HG03469 (cell line): ENCODE data around the gene ZBTB48.
A peak's percentile ranks its signal among the peaks of the same experiment; 100 is the strongest.

Experiments used
- ATAC-seq: cut with Tn5 transposase; IDR thresholded peaks from one replicate; pipeline ENCODE4 v1.9.1; 2021; ENCODE audit warnings: mild to moderate bottlenecking, moderate library complexity, moderate number of reproducible peaks; ENCODE audit not compliant: unreplicated experiment

Gene ZBTB48

GRCh38 chr1:6603915-6604558 lies 24.2 kb downstream of the ZBTB48 start:
- ATAC-seq: no peak

GRCh38 chr1:6612641-6613360 lies 33.0 kb downstream of the ZBTB48 start:
- ATAC-seq: peak; percentile 16

- ATAC-seq: peak; percentile 81
Observed at GRCh38 chr1:6613361-6614018, 33.7 kb downstream of the ZBTB48 start, which contains the start of gene PHF13. PHF13 (plus strand) TSS chr1:6613731; CDS start chr1:6614067, 336 bp downstream.

GRCh38 chr1:6614019-6614928 lies 34.5 kb downstream of the ZBTB48 start:
- no peak for ATAC-seq

- ATAC-seq: no peak
Observed at GRCh38 chr1:6614929-6615785, 35.4 kb downstream of the ZBTB48 start.

GRCh38 chr1:6619045-6619444 lies 39.3 kb downstream of the ZBTB48 start:
- ATAC-seq: no peak

- no peak for ATAC-seq
Observed at GRCh38 chr1:6621429-6622391, 41.9 kb downstream of the ZBTB48 start.

- ATAC-seq: no peak
Observed at GRCh38 chr1:6622396-6623152, 42.8 kb downstream of the ZBTB48 start.

- no peak for ATAC-seq
Observed at GRCh38 chr1:6623269-6623965, 43.6 kb downstream of the ZBTB48 start.

- peak; percentile 44 for ATAC-seq
Observed at GRCh38 chr1:6624710-6625583, 45.2 kb downstream of the ZBTB48 start, which contains the start of gene THAP3. THAP3 (plus strand) TSS chr1:6624868; CDS start chr1:6625219, 351 bp downstream.

- no peak for ATAC-seq
Observed at GRCh38 chr1:6625584-6626149, 45.9 kb downstream of the ZBTB48 start.

- no peak for ATAC-seq
Observed at GRCh38 chr1:6627031-6627430, 47.2 kb downstream of the ZBTB48 start.

- ATAC-seq: no peak
Observed at GRCh38 chr1:6627841-6628545, 48.2 kb downstream of the ZBTB48 start.

- no peak for ATAC-seq
Observed at GRCh38 chr1:6628971-6629479, 49.2 kb downstream of the ZBTB48 start.

GRCh38 chr1:6630027-6630426 lies 50.2 kb downstream of the ZBTB48 start:
- ATAC-seq: no peak
